H1 (cell line): ENCODE results near the gene RCBTB1. TPM values are rescaled to one million over a fixed set of nuclear protein-coding genes. Genes with fewer than 3 reads are reported as not detected.
A peak's percentile ranks its signal among the peaks of the same experiment; 100 is the strongest.

ENCODE experiments used
- CTCF ChIA-PET: fragments of 300-600 bp; sonication (Branson Sonifier 250); formaldehyde crosslinking; loops from one replicate; lab custom pipeline; 2021; ENCODE audit not compliant: partially characterized antibody; lab: Charles Lee
- POLR2A ChIA-PET: fragments of 300-600 bp; sonication (Branson Sonifier 250); formaldehyde crosslinking; loops from one replicate; lab custom pipeline; 2021; ENCODE audit warnings: inconsistent platforms; ENCODE audit not compliant: partially characterized antibody; lab: Charles Lee
- DNase-seq, 2 experiments: peaks; one replicate each; pipeline versions ENCODE4 v3.0.0 to v3.0.0-alpha.2; 2010 to 2022; ENCODE audit warnings: low spot score in 2 of 2, low read depth in 1 of 2, mixed read lengths in 1 of 2
- FAIRE-seq: peaks from 2 replicates; lab custom pipeline; 2011; peaks lifted over from hg19 to GRCh38; lab: Jason Lieb, UNC
- H2AFZ ChIP-seq: 2 replicates; pipeline ENCODE4 v1.8.1; 2012; ENCODE audit warnings: low read length, inconsistent platforms
- H2AK5ac ChIP-seq: 2 replicates; pipeline ENCODE4 v1.6.1; 2013; ENCODE audit warnings: low read depth, low read length
- H2BK120ac ChIP-seq: replicated peaks from 2 replicates; pipeline ENCODE3; 2013; ENCODE audit warnings: low read depth, low read length, inconsistent platforms
- H2BK12ac ChIP-seq: 2 replicates; pipeline ENCODE4 v1.6.1; 2013; ENCODE audit warnings: low read depth, low read length
- H2BK15ac ChIP-seq: 2 replicates; pipeline ENCODE4 v1.6.1; 2013; ENCODE audit warnings: low read length
- H2BK20ac ChIP-seq: 2 replicates; pipeline ENCODE4 v1.6.1; 2013; ENCODE audit warnings: low read length
- H2BK5ac ChIP-seq: 2 replicates; pipeline ENCODE4 v1.6.1; 2013; ENCODE audit warnings: low read depth, low read length
- H3K14ac ChIP-seq: 2 replicates; pipeline ENCODE4 v1.6.1; 2013; ENCODE audit warnings: inconsistent platforms; ENCODE audit not compliant: insufficient read length
- H3K18ac ChIP-seq: 2 replicates; pipeline ENCODE4 v1.6.1; 2013; ENCODE audit warnings: low read length; ENCODE audit errors: extremely low read depth
- H3K23ac ChIP-seq: 2 replicates; pipeline ENCODE4 v1.6.1; 2013; ENCODE audit warnings: inconsistent platforms; ENCODE audit not compliant: insufficient read length
- H3K23me2 ChIP-seq: 2 replicates; pipeline ENCODE4 v1.6.1; 2013; ENCODE audit warnings: low read depth, low read length
- H3K27ac ChIP-seq: 2 replicates; pipeline ENCODE4 v1.6.1; 2011; ENCODE audit warnings: low read depth, low read length, inconsistent platforms
- H3K27me3 ChIP-seq, 4 experiments: replicated peaks in 1 of 4; 1 replicate in 1 of 4; 2 replicates in 3 of 4; pipeline versions ENCODE4 v1.6.1 to v1.8.1; 2011 to 2013; ENCODE audit warnings: low read length in 3 of 4, mild to moderate bottlenecking in 3 of 4, inconsistent platforms in 2 of 4, mixed read lengths in 2 of 4, moderate library complexity in 1 of 4; ENCODE audit not compliant: control insufficient read depth in 3 of 4, insufficient read depth in 3 of 4; ENCODE audit errors: extremely low read depth in 1 of 4
- H3K36me3 ChIP-seq, 4 experiments: 2 replicates each; pipeline versions ENCODE4 v1.6.1 to v1.8.1; 2011 to 2013; ENCODE audit warnings: mild to moderate bottlenecking in 4 of 4, low read length in 3 of 4, moderate library complexity in 2 of 4, control low read depth in 1 of 4, inconsistent platforms in 1 of 4; ENCODE audit not compliant: insufficient read depth in 4 of 4, control insufficient read depth in 2 of 4
- H3K4ac ChIP-seq: replicated peaks from 2 replicates; pipeline ENCODE3; 2013; ENCODE audit warnings: low read length, low read depth, mixed read lengths, inconsistent platforms; ENCODE audit not compliant: insufficient read length
- H3K4me1 ChIP-seq, 4 experiments: replicated peaks in 1 of 4; 1 replicate in 1 of 4; 2 replicates in 3 of 4; pipeline versions ENCODE4 v1.6.1 to v1.8.1; 2011 to 2013; ENCODE audit warnings: low read length in 3 of 4, inconsistent platforms in 2 of 4, mixed read lengths in 1 of 4; ENCODE audit not compliant: insufficient read depth in 4 of 4, control insufficient read depth in 3 of 4
- H3K4me2 ChIP-seq, 2 experiments: 2 replicates each; pipeline versions ENCODE4 v1.6.1 to v1.8.1; 2011 to 2013; ENCODE audit warnings: low read depth in 2 of 2, low read length in 2 of 2, control low read depth in 1 of 2, inconsistent platforms in 1 of 2, mild to moderate bottlenecking in 1 of 2; ENCODE audit not compliant: insufficient read depth in 1 of 2
- H3K4me3 ChIP-seq, 4 experiments: fragments of 200-600, 300-600 bp in 1 of 4; sonication (generic), shearing (Covaris generic), sonication (Bioruptor Twin) in 1 of 4; 2 replicates each; pipeline versions ENCODE4 v1.5.1 to v1.8.1; 2011 to 2016; ENCODE audit warnings: low read length in 4 of 4, low read depth in 3 of 4, control low read depth in 2 of 4, inconsistent platforms in 2 of 4, mild to moderate bottlenecking in 2 of 4, mixed read lengths in 1 of 4, moderate library complexity in 1 of 4; ENCODE audit not compliant: insufficient read depth in 2 of 4; ENCODE audit errors: extremely low read depth in 1 of 4
- H3K56ac ChIP-seq: replicated peaks from 2 replicates; pipeline ENCODE3; 2013; ENCODE audit warnings: low read depth, mild to moderate bottlenecking, mixed read lengths, low read length, inconsistent platforms; ENCODE audit not compliant: insufficient read length
- H3K79me1 ChIP-seq: 2 replicates; pipeline ENCODE4 v1.6.1; 2013; ENCODE audit warnings: low read depth, low read length, control low read depth
- H3K79me2 ChIP-seq, 2 experiments: 2 replicates each; pipeline versions ENCODE4 v1.6.1 to v1.8.1; 2012 to 2013; ENCODE audit warnings: low read length in 2 of 2, mild to moderate bottlenecking in 2 of 2, inconsistent platforms in 1 of 2; ENCODE audit not compliant: insufficient read depth in 2 of 2, control insufficient read depth in 1 of 2
- H3K9ac ChIP-seq, 4 experiments: replicated peaks in 1 of 4; 1 replicate in 1 of 4; 2 replicates in 3 of 4; pipeline versions ENCODE4 v1.6.1 to v1.8.1; 2011 to 2013; ENCODE audit warnings: low read depth in 3 of 4, low read length in 3 of 4, control low read depth in 2 of 4, mild to moderate bottlenecking in 2 of 4, moderate library complexity in 2 of 4, inconsistent platforms in 1 of 4; ENCODE audit errors: extremely low read depth in 1 of 4
- H3K9me3 ChIP-seq, 2 experiments: 2 replicates each; pipeline versions ENCODE4 v1.6.1 to v1.8.1; 2012 to 2013; ENCODE audit warnings: mild to moderate bottlenecking in 2 of 2, moderate library complexity in 2 of 2, control low read depth in 1 of 2, inconsistent platforms in 1 of 2, low read depth in 1 of 2, low read length in 1 of 2, mixed read lengths in 1 of 2; ENCODE audit not compliant: insufficient read depth in 2 of 2
- H4K20me1 ChIP-seq, 2 experiments: replicated peaks in 1 of 2; 2 replicates each; pipeline versions ENCODE3 to v1.8.1; 2011 to 2013; ENCODE audit warnings: inconsistent platforms in 2 of 2, low read length in 2 of 2, mild to moderate bottlenecking in 1 of 2; ENCODE audit not compliant: insufficient read depth in 2 of 2, control insufficient read depth in 1 of 2
- H4K5ac ChIP-seq: 2 replicates; pipeline ENCODE4 v1.6.1; 2013; ENCODE audit warnings: low read length, low read depth, mixed read lengths, inconsistent platforms; ENCODE audit not compliant: insufficient read length
- H4K8ac ChIP-seq: 2 replicates; pipeline ENCODE4 v1.8.0; 2013; ENCODE audit warnings: mild to moderate bottlenecking, moderate library complexity, low read length, inconsistent platforms; ENCODE audit not compliant: insufficient read depth; ENCODE audit errors: extremely low read depth
- H4K91ac ChIP-seq: replicated peaks from 2 replicates; pipeline ENCODE3; 2013; ENCODE audit warnings: low read length, mixed read lengths, inconsistent platforms; ENCODE audit not compliant: insufficient read length
- CEBPB ChIP-seq: IDR thresholded peaks from 2 replicates; pipeline ENCODE4 v1.6.1; 2012; ENCODE audit warnings: low read depth, low read length
- EP300 ChIP-seq, 2 experiments: IDR thresholded peaks; 1 replicate in 1 of 2; 2 replicates in 1 of 2; pipeline ENCODE4 v1.6.1; 2011 to 2012; ENCODE audit warnings: low read depth in 2 of 2, low read length in 2 of 2, mild to moderate bottlenecking in 2 of 2, borderline replicate concordance in 1 of 2, inconsistent platforms in 1 of 2, moderate library complexity in 1 of 2
- EZH2 ChIP-seq: fragments of 200-600 bp; sonication (generic); IDR thresholded peaks from 2 replicates; pipeline ENCODE4 v1.7.1; 2012; ENCODE audit warnings: low read depth, mild to moderate bottlenecking, moderate library complexity, low read length, inconsistent platforms; ENCODE audit not compliant: severe bottlenecking
- RXRA ChIP-seq: IDR thresholded peaks from 2 replicates; pipeline ENCODE4 v1.6.1; 2011; ENCODE audit warnings: low read depth, mild to moderate bottlenecking, low read length, moderate library complexity; ENCODE audit not compliant: insufficient read depth
- SIN3A ChIP-seq, 2 experiments: IDR thresholded peaks in 1 of 2; conservative IDR thresholded peaks in 1 of 2; 2 replicates each; pipeline ENCODE4 v1.6.1; 2011 to 2012; ENCODE audit warnings: low read length in 2 of 2, improper control_type of control experiment in 1 of 2, low read depth in 1 of 2, mild to moderate bottlenecking in 1 of 2
- TBP ChIP-seq: IDR thresholded peaks from 2 replicates; pipeline ENCODE4 v1.6.1; 2011; ENCODE audit warnings: low read depth, low read length, improper control_type of control experiment
- WGBS, 2 experiments: shearing (Covaris generic) in 1 of 2; methylation state at CpG; one replicate each; pipeline versions ENCODE4 v1.1.6 to v1.1.7; 2013 to 2015; ENCODE audit warnings: low lambda C conversion rate in 2 of 2, mixed read lengths in 2 of 2, inconsistent platforms in 1 of 2, low coverage in 1 of 2, missing lambda C conversion rate in 1 of 2; ENCODE audit not compliant: insufficient replicate concordance in 2 of 2, insufficient coverage in 1 of 2, insufficient read length in 1 of 2; ENCODE audit errors: extremely low coverage in 1 of 2, missing lambda C conversion rate in 1 of 2; 5-methylcytosine and 5-hydroxymethylcytosine counted together
- polyA plus RNA-seq, 7 experiments: library from polyadenylated mRNA; depleted of rRNA in 3 of 7; stranded (reverse) in 5 of 7; unstranded in 2 of 7; fragments of >200 nt in 5 of 7; fragments of 200-250 nt in 2 of 7; gene quantifications; 1 replicate in 5 of 7; 2 replicates in 1 of 7; 4 replicates in 1 of 7; pipeline versions ENCODE4 v1.2.1 to v1.2.3, GENCODE V29; 2011 to 2013; ENCODE audit warnings: missing spikeins in 2 of 7, mixed read lengths in 2 of 7
- total RNA-seq: library from RNA; stranded (reverse); fragmentation: NEBNext Ultra II Directional; extraction: Animal tissue kit (Norgen Biotek cat#: 25700); gene quantifications from 2 replicates; pipeline ENCODE4 v1.2.1, GENCODE V29; 2021
- TF ChIP-seq, protein P1 (sequence below), 3 experiments: IDR thresholded peaks; 1 replicate in 2 of 3; 2 replicates in 1 of 3; pipeline versions ENCODE4 v1.5.1 to v1.6.1; 2011; ENCODE audit warnings: low read length in 3 of 3, mild to moderate bottlenecking in 3 of 3, inconsistent platforms in 2 of 3, low read depth in 1 of 3, moderate library complexity in 1 of 3; ENCODE audit not compliant: insufficient read depth in 1 of 3; ENCODE audit errors: control extremely low read depth in 1 of 3
- TF ChIP-seq, protein P2 (sequence below): IDR thresholded peaks from 2 replicates; pipeline ENCODE4 v1.6.1; 2012; ENCODE audit warnings: inconsistent platforms

The RCBTB1 gene
- total and polyA plus RNA-seq, 2 of the 8 experiments (the other 6 are each of a cell fraction or from before 2014, with no cell fraction given) = 13.7 to 29.8 TPM

DNA sequence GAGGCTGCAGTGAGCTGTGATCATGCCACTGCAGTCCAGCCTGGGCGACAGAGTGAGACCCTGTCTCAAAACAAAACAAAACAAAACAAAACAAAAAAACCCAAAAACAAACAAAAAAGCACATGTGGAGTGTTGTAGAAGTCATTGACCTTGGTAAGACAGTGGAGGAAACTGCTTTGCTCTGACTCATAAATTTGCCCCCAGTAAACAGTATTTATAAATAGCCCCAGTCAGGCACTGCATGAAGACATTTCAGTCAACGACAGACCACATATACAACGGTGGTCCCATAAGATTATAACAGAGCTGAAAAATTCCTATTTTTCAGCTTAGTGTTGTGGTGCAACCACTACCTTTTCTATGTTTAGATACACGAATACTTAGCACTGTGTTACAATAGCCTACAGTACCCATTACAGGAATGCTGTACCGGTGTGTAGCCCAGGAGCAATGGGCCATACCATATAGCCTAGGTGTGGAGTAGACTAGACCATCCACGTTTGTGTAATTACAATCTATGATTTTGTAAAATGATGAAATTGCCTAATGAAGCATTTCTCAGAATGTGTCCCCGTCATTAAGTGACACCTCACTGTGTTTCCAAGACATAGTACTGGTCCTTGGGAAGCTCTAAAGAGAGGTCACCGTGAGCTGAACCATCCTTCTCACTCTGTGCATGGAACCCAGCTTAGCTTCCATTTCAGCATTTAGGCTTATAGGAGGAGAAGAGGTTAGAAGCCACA, 44.0 kb upstream of the RCBTB1 start:
- H3K4me2 ChIP-seq = peak overlapping the region in 1 of 2 experiments; percentile 46; a peak in 1 of 4 replicates
- POLR2A ChIA-PET = interaction anchor here (0.9 to 2.4 kb wide), 3 partner anchors 23 to 185 kb away, joined by 3 to 7 read pairs (median 6); partner anchors contain the start of genes CAB39L, EBPL and SETDB2
- TF ChIP-seq SIN3A (conservative IDR thresholded peaks at IDR 0.05 in 1 of 2, IDR thresholded peaks at IDR 0.05 in 1 of 2; ENCODE audit: low read depth in 1 of 2, low read length in 2 of 2) (no peak), CEBPB (no peak), TBP (no peak), EZH2 (no peak), EP300 (IDR thresholded peaks at IDR 0.05; ENCODE audit: borderline replicate concordance in 1 of 2, low read depth in 2 of 2, low read length in 2 of 2) (no peak), RXRA (no peak)
- TF ChIP-seq, protein P1, sequence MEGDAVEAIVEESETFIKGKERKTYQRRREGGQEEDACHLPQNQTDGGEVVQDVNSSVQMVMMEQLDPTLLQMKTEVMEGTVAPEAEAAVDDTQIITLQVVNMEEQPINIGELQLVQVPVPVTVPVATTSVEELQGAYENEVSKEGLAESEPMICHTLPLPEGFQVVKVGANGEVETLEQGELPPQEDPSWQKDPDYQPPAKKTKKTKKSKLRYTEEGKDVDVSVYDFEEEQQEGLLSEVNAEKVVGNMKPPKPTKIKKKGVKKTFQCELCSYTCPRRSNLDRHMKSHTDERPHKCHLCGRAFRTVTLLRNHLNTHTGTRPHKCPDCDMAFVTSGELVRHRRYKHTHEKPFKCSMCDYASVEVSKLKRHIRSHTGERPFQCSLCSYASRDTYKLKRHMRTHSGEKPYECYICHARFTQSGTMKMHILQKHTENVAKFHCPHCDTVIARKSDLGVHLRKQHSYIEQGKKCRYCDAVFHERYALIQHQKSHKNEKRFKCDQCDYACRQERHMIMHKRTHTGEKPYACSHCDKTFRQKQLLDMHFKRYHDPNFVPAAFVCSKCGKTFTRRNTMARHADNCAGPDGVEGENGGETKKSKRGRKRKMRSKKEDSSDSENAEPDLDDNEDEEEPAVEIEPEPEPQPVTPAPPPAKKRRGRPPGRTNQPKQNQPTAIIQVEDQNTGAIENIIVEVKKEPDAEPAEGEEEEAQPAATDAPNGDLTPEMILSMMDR (IDR thresholded peaks at IDR 0.05; ENCODE audit: control extremely low read depth in 1 of 3, insufficient read depth in 1 of 3, low read depth in 1 of 3, low read length in 3 of 3) = no peak
- TF ChIP-seq, protein P2, sequence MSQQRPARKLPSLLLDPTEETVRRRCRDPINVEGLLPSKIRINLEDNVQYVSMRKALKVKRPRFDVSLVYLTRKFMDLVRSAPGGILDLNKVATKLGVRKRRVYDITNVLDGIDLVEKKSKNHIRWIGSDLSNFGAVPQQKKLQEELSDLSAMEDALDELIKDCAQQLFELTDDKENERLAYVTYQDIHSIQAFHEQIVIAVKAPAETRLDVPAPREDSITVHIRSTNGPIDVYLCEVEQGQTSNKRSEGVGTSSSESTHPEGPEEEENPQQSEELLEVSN = no peak

More for the DNA sequence above, 44.0 kb upstream of the RCBTB1 start:
- Histone ChIP-seq H3K18ac (no peak overlapping the region), H4K5ac (no peak overlapping the region), H3K27ac (no peak overlapping the region), H3K36me3 (no peaks in the 10 kb centered on the region), H2BK15ac (no peak overlapping the region), H3K79me2 (no peaks in the 10 kb centered on the region), H3K79me1 (no peaks in the 10 kb centered on the region), H3K4me3 (no peak overlapping the region), H3K56ac (no peak overlapping the region), H4K20me1 (no peaks in the 10 kb centered on the region), H3K9me3 (no peaks in the 10 kb centered on the region), H3K23me2 (no peaks in the 10 kb centered on the region; the same call in 1 of the 2 replicates), H2BK5ac (no peak overlapping the region), H3K4ac (no peak overlapping the region), H2BK120ac (no peak overlapping the region), H3K9ac (no peak overlapping the region), H3K27me3 (no peaks in the 10 kb centered on the region), H3K23ac (no peak overlapping the region), H4K91ac (no peak overlapping the region), H2AK5ac (no peak overlapping the region), H2BK12ac (no peak overlapping the region), H4K8ac (no peak overlapping the region), H3K14ac (no peak overlapping the region), H2AFZ (no peak overlapping the region), H2BK20ac (no peak overlapping the region), H3K4me1 (no peaks in the 10 kb centered on the region; a peak in 1 of 7 replicates)
- WGBS, 2 experiments = 91% methylated on average over 8 of the region's 8 CpGs; no CpG with 5 or more reads in 1 of the 2 experiments
- no peak for FAIRE-seq
- CTCF ChIA-PET = interaction anchor here (1.1 to 2.1 kb wide), 7 partner anchors 11 to 349 kb away, joined by 3 to 6 read pairs (median 4); partner anchors contain the start of gene RCBTB1
- no peak for DNase-seq
